Mucosa of descending colon (tissue), 3 donors: ENCODE measurements around the gene TUBD1. TPM values are rescaled to one million over a fixed set of nuclear protein-coding genes. Genes with fewer than 3 reads are reported as not detected.
"Not testable (repeated sequence)": the region's sequence is repeated elsewhere in the genome, so short reads cannot be mapped to it uniquely, and the experiment has no call there.

Experiments used
- ATAC-seq: fragments of 200-7000 bp; cut with Tn5 transposase; one replicate; pipeline ENCODE4 v1.9.1; 2020; ENCODE audit warnings: mild to moderate bottlenecking, moderate library complexity
- DNase-seq, 3 donors: peaks; one replicate each; pipeline ENCODE4 v3.0.0-alpha.2; 2020
- H3K36me3 ChIP-seq: fragments of 200-600 bp; one replicate; pipeline ENCODE4 v1.8.0; 2021; ENCODE audit warnings: low read depth, mild to moderate bottlenecking
- H3K4me1 ChIP-seq: fragments of 200-600 bp; one replicate; pipeline ENCODE4 v1.8.0; 2021; ENCODE audit warnings: low read depth, mild to moderate bottlenecking
- H3K4me3 ChIP-seq: fragments of 200-600 bp; one replicate; pipeline ENCODE4 v1.8.0; 2021; ENCODE audit warnings: mild to moderate bottlenecking
- H3K9me3 ChIP-seq: fragments of 200-600 bp; one replicate; pipeline ENCODE4 v1.8.0; 2021; ENCODE audit warnings: mild to moderate bottlenecking
- intact Hi-C, 2 donors: fragments of 100-400 bp; cut with DNase I in 1 of 2; cut with micrococcal nuclease in 1 of 2; formaldehyde crosslinking; loops; one replicate each; pipeline versions ENCODE4 v1.11.0 to v1.11.1; 2022; cut with DNase I, micrococcal nuclease
- total RNA-seq, 3 donors: library from RNA; stranded (reverse); fragmentation: NEBNext Ultra II Directional in 2 of 3; extraction: Animal tissue kit (Norgen Biotek cat#: 25700) in 2 of 3; gene quantifications; one replicate each; pipeline versions ENCODE4 v1.2.1 to v1.2.4, GENCODE V29; 2021 to 2023
- TF ChIP-seq, protein P1 (sequence below): fragments of 200-600 bp; IDR thresholded peaks from one replicate; pipeline ENCODE4 v1.8.0; 2022; ENCODE audit warnings: antibody characterized with exemption, mild to moderate bottlenecking
- donor health status: DM: no; HTN: no; CAD: no; lungs with moderate emphysema.
- donor health status: DM: no; HTN: no; CAD: no.
- donor health status: DM: no; HTN: yes; CAD: no.

Gene TUBD1
- total RNA-seq, 3 donors from 2014 or later: 6.1 to 11.4 (median 6.2) TPM

DNA sequence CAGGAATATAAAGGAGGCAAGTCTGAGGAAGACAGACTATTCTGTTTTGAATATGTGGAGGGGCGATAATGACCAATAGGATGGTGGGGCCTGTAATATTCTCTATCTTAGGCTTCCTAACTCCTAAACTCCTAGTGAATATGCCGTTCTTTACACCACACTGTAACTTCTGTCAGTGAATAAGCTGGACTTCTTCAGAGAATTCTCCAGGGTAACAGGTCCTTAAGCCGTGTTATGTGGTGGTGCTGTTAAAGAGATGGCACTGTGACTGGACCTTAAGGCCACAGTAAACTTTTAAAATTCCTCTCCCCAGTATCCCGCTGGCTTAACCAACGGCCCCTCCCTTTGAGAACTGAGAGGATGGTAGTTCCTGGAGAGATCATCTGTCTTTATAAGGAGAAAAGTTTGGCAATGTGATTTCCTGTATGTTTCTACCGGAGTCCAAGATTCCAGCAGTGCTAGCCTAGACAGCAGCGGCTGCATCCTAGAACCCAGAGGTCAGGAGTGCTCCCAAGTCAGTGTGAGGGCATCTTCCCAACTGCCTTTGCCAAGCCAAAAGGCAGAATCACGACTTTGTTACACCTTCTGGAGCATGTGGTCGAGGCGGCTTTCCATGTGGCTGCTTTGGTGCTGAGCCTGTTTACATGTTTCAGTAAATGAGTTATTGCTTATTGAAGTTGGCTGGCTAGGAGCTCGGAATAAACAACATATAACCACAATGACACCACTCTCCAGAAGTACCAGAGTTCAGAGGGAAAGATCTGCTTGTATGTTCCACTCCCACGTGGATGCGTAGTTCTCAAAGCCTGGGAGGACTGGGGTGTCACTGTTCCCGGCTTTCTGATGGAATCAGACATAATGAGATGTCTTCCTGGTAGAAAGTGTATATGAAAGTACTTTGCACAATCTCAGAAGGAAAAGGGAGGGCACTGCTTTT is 41.0 kb downstream of the TUBD1 start:
- TF ChIP-seq, protein P1, sequence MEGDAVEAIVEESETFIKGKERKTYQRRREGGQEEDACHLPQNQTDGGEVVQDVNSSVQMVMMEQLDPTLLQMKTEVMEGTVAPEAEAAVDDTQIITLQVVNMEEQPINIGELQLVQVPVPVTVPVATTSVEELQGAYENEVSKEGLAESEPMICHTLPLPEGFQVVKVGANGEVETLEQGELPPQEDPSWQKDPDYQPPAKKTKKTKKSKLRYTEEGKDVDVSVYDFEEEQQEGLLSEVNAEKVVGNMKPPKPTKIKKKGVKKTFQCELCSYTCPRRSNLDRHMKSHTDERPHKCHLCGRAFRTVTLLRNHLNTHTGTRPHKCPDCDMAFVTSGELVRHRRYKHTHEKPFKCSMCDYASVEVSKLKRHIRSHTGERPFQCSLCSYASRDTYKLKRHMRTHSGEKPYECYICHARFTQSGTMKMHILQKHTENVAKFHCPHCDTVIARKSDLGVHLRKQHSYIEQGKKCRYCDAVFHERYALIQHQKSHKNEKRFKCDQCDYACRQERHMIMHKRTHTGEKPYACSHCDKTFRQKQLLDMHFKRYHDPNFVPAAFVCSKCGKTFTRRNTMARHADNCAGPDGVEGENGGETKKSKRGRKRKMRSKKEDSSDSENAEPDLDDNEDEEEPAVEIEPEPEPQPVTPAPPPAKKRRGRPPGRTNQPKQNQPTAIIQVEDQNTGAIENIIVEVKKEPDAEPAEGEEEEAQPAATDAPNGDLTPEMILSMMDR: no peak
- intact Hi-C loops: no loop called here
- peak; percentile 54 to 74 (median 63) for DNase-seq
- peak; percentile 10 for ATAC-seq
- H3K36me3 ChIP-seq: peaks cover 3% of the 10 kb centered on the region
- H3K4me3 ChIP-seq: no peak overlapping the region
- peaks cover 58% of the 10 kb centered on the region for H3K4me1 ChIP-seq
- H3K9me3 ChIP-seq: no peaks in the 10 kb centered on the region

DNA sequence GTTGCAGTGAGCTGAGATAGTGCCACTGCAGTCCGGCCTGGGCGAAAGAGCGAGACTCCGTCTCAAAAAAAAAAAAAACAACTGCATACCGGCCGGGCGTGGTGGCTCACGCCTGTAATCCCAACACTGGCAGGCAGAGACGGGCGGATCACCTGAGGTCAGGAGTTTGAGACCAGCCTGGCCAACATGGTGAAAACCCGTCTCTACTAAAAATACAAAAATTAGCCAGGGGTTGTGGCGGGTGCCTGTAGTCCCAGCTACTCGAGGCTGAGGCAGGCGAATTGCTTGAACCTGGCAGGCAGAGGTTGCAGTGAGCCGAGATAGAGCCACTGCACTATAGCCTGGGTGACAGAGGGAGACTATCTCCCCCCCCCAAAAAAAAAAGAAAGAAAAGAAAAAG is 42.4 kb downstream of the TUBD1 start:
- ATAC-seq, intact Hi-C loops, H3K9me3 ChIP-seq, H3K36me3 ChIP-seq, H3K4me3 ChIP-seq: not testable (repeated sequence)
- DNase-seq: peak in 1 of 3 donors; percentile 57
- H3K4me1 ChIP-seq: peaks cover 71% of the 10 kb centered on the region

DNA sequence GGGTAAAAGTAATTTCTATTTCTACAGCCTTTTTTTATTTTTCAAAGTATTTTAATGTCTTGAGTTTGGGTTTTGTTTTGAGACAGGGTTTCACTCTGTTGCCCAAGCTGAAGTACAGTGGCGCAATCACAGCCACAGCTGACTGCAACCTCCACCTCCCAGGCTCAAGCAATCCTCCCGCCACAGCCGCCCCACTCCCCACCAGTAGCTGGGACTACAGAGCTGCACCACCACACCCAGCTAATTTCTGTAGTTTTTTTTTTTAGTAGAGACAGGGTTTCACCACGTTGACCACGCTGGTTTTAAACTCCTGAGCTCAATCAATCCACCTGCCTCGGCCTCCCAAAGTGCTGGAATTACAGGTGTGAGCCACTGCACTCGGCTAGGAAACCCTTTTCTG is 44.0 kb downstream of the TUBD1 start:
- Histone ChIP-seq H3K4me1 (peaks cover 84% of the 10 kb centered on the region), H3K36me3 (peaks cover 3% of the 10 kb centered on the region), H3K4me3 (no peak overlapping the region), H3K9me3 (no peaks in the 10 kb centered on the region)
- peak; percentile 72 to 86 (median 78) for DNase-seq
- TF ChIP-seq, protein P1: no peak
- peak; percentile 16 for ATAC-seq
- intact Hi-C loops: no loop called here

DNA sequence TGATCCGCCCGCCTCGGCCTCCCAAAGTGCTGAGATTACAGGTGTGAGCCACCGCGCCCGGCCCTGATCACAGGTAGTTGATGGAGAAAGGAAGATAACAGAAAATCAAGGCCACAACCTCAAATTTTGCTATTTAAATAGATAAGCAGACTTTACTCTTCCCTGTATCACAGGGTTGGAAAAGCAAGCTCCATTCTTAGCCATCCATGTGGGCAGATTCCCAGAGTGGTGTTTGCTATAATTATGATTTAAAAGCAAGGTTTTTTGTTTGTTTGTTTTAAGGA is 44.4 kb downstream of the TUBD1 start:
- Histone ChIP-seq H3K4me1 (peaks cover 84% of the 10 kb centered on the region), H3K9me3 (no peaks in the 10 kb centered on the region), H3K36me3 (peaks cover 3% of the 10 kb centered on the region), H3K4me3 (no peak overlapping the region)
- DNase-seq (no peak), ATAC-seq (no peak)
- TF ChIP-seq, protein P1: no peak
- intact Hi-C loops: no loop called here

DNA sequence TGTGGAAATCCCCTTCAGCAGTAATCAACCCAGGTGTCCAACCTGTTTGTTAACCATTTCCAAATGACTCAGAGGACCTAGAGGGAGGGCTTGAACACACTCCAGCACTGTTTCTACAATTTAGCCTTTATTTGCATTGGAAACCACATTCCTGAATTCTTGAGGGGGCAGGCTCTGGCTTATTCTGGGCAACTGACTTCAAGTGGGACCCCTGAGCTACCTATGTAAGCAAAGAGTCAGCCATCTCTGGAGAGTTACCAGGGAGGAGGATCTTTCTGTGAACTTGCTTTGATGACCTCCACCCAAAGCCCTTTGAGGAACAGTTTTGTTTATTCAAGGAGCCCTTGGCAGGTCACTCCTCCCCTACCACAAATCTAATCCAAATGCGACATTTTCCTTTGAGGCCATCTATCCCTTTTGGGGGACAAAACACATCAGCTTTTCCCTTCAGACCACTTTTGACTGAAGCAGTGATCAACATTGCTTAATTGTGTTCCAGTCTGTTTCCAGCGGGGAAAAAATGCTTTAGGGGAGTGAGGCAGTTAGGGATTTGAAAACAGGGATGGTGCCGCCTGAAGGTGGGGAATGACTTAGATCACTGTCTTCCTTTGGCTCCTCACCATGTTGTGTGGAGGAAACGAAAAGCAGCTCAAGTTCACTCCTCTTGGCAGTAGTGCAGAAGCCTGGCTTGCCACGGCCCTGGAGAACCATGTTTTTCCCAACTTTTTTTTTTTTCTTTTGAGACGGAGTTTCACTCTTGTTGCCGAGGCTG is 46.2 kb downstream of the TUBD1 start:
- peak; percentile 41 for ATAC-seq
- TF ChIP-seq, protein P1: no peak
- Histone ChIP-seq H3K4me3 (no peak overlapping the region), H3K9me3 (no peaks in the 10 kb centered on the region), H3K36me3 (peaks cover 3% of the 10 kb centered on the region), H3K4me1 (peaks cover 83% of the 10 kb centered on the region)
- DNase-seq: peak in 1 of 3 donors; percentile 58
- intact Hi-C loops: no loop called here
